Skeletal muscle tissue (tissue), 4 donors: ENCODE measurements around the gene YIPF1. TPM values are rescaled to one million over a fixed set of nuclear protein-coding genes. Genes with fewer than 3 reads are reported as not detected.
"Not testable (repeated sequence)": the region's sequence is repeated elsewhere in the genome, so short reads cannot be mapped to it uniquely, and the experiment has no call there.

Source experiments
- H3K27ac ChIP-seq: one replicate; pipeline ENCODE4 v1.7.0; 2013; ENCODE audit warnings: mild to moderate bottlenecking, low read depth, low read length, inconsistent platforms
- H3K27me3 ChIP-seq, 3 donors: one replicate each; pipeline ENCODE4 v1.7.0; 2013; ENCODE audit warnings: low read length in 3 of 3; ENCODE audit not compliant: control insufficient read depth in 3 of 3, insufficient read depth in 3 of 3
- H3K36me3 ChIP-seq, 3 donors: one replicate each; pipeline ENCODE4 v1.7.0; 2013; ENCODE audit warnings: low read length in 3 of 3; ENCODE audit not compliant: control insufficient read depth in 3 of 3, insufficient read depth in 3 of 3
- H3K4me1 ChIP-seq, 3 donors: one replicate each; pipeline ENCODE4 v1.7.0; 2013; ENCODE audit warnings: low read length in 3 of 3, mild to moderate bottlenecking in 3 of 3; ENCODE audit not compliant: control insufficient read depth in 3 of 3, insufficient read depth in 3 of 3
- H3K4me3 ChIP-seq, 3 donors: one replicate each; pipeline ENCODE4 v1.7.0; 2013; ENCODE audit warnings: low read length in 3 of 3
- H3K9ac ChIP-seq, 3 donors: one replicate each; pipeline ENCODE4 v1.7.0; 2013; ENCODE audit warnings: low read length in 3 of 3, mild to moderate bottlenecking in 3 of 3, moderate library complexity in 2 of 3, low read depth in 1 of 3
- H3K9me3 ChIP-seq, 3 donors: one replicate each; pipeline ENCODE4 v1.7.0; 2013; ENCODE audit warnings: low read length in 3 of 3; ENCODE audit not compliant: control insufficient read depth in 3 of 3
- total RNA-seq: library from RNA; depleted of rRNA; stranded (reverse); fragments of >200 nt; gene quantifications from one replicate; pipeline ENCODE4 v1.2.3, GENCODE V29; 2014
- donor health status: Osteomylitis.

The YIPF1 gene
- total RNA-seq, 1 donor from 2014 or later: 14.6 TPM

GRCh38 chr1:53881853-53882252, 7.7 kb downstream of the YIPF1 start:
- peaks cover 23 to 39% (median 34%) of the 10 kb centered on the region in 3 donors for H3K36me3 ChIP-seq
- H3K27ac ChIP-seq, H3K4me1 ChIP-seq, H3K9me3 ChIP-seq, H3K27me3 ChIP-seq, H3K4me3 ChIP-seq, H3K9ac ChIP-seq: not testable (repeated sequence)

GRCh38 chr1:53878492-53879105, 11.0 kb downstream of the YIPF1 start:
- H3K9me3 ChIP-seq: no peaks in the 10 kb centered on the region
- H3K9ac ChIP-seq: no peak overlapping the region
- H3K4me3 ChIP-seq: no peak overlapping the region
- H3K27ac ChIP-seq: no peak overlapping the region
- H3K4me1 ChIP-seq: no peaks in the 10 kb centered on the region
- peaks cover 19 to 40% (median 39%) of the 10 kb centered on the region in 3 donors for H3K36me3 ChIP-seq
- H3K27me3 ChIP-seq: no peaks in the 10 kb centered on the region

GRCh38 chr1:53875150-53875549, 14.4 kb downstream of the YIPF1 start:
- H3K27me3 ChIP-seq: not testable (repeated sequence)
- peaks cover 21 to 50% (median 43%) of the 10 kb centered on the region in 3 donors for H3K36me3 ChIP-seq

GRCh38 chr1:53871773-53872484, 17.7 kb downstream of the YIPF1 start:
- H3K4me1 ChIP-seq: no peaks in the 10 kb centered on the region
- H3K9ac ChIP-seq: no peak overlapping the region
- no peaks in the 10 kb centered on the region for H3K27me3 ChIP-seq
- no peak overlapping the region for H3K4me3 ChIP-seq
- H3K9me3 ChIP-seq: no peaks in the 10 kb centered on the region
- peaks cover 17 to 46% (median 44%) of the 10 kb centered on the region in 3 donors for H3K36me3 ChIP-seq
- H3K27ac ChIP-seq: no peak overlapping the region

More at GRCh38 chr1:53875150-53875549, 14.4 kb downstream of the YIPF1 start:
- H3K27ac ChIP-seq, H3K9me3 ChIP-seq, H3K4me3 ChIP-seq, H3K9ac ChIP-seq, H3K4me1 ChIP-seq: not testable (repeated sequence)

- Histone ChIP-seq H3K9me3 (no peaks in the 10 kb centered on the region), H3K27me3 (no peaks in the 10 kb centered on the region)
Measured at GRCh38 chr1:53871221-53871620, 18.4 kb downstream of the YIPF1 start.

GRCh38 chr1:53869454-53870117, 20.0 kb downstream of the YIPF1 start:
- Histone ChIP-seq H3K9ac (no peak overlapping the region), H3K36me3 (peaks cover 16 to 46% (median 43%) of the 10 kb centered on the region in 3 donors), H3K27ac (no peak overlapping the region), H3K27me3 (no peaks in the 10 kb centered on the region), H3K4me3 (no peak overlapping the region), H3K4me1 (no peaks in the 10 kb centered on the region), H3K9me3 (no peaks in the 10 kb centered on the region)

More at GRCh38 chr1:53871221-53871620, 18.4 kb downstream of the YIPF1 start:
- Histone ChIP-seq H3K4me3 (no peak overlapping the region), H3K27ac (no peak overlapping the region), H3K4me1 (no peaks in the 10 kb centered on the region), H3K9ac (no peak overlapping the region), H3K36me3 (peaks cover 20 to 47% (median 43%) of the 10 kb centered on the region in 3 donors)

- H3K4me1 ChIP-seq: no peaks in the 10 kb centered on the region
- H3K9me3 ChIP-seq: no peaks in the 10 kb centered on the region
- peaks cover 16 to 53% (median 43%) of the 10 kb centered on the region in 3 donors for H3K36me3 ChIP-seq
- H3K4me3 ChIP-seq: no peak overlapping the region
- H3K9ac ChIP-seq: no peak overlapping the region
- no peaks in the 10 kb centered on the region for H3K27me3 ChIP-seq
- H3K27ac ChIP-seq: no peak overlapping the region
Measured at GRCh38 chr1:53868565-53868964, 21.0 kb downstream of the YIPF1 start.

GRCh38 chr1:53862507-53862906, 27.1 kb downstream of the YIPF1 start:
- H3K4me3 ChIP-seq: no peak overlapping the region
- H3K27me3 ChIP-seq: no peaks in the 10 kb centered on the region
- peaks cover 11 to 35% (median 28%) of the 10 kb centered on the region in 3 donors for H3K36me3 ChIP-seq
- H3K4me1 ChIP-seq: no peaks in the 10 kb centered on the region
- no peak overlapping the region for H3K27ac ChIP-seq
- H3K9me3 ChIP-seq: no peaks in the 10 kb centered on the region
- no peak overlapping the region for H3K9ac ChIP-seq

- H3K36me3 ChIP-seq: peaks cover 19 to 39% (median 35%) of the 10 kb centered on the region in 3 donors
- H3K4me1 ChIP-seq: no peaks in the 10 kb centered on the region
- H3K27ac ChIP-seq: no peak overlapping the region
- H3K9ac ChIP-seq: no peak overlapping the region
- no peak overlapping the region for H3K4me3 ChIP-seq
- H3K27me3 ChIP-seq: no peaks in the 10 kb centered on the region
- H3K9me3 ChIP-seq: no peaks in the 10 kb centered on the region
Measured at GRCh38 chr1:53860967-53861411, 28.6 kb downstream of the YIPF1 start.
